IPS-NIHi7 (cell line): ENCODE data around the gene RASL10B.
"Not testable (repeated sequence)": the region's sequence is repeated elsewhere in the genome, so short reads cannot be mapped to it uniquely, and the experiment has no call there.

ENCODE experiments used
- DNase-seq: peaks from one replicate; pipeline ENCODE4 v3.0.0; 2012; ENCODE audit warnings: mixed read lengths; ENCODE audit errors: extremely low spot score

Gene RASL10B

GRCh38 chr17:35742896-35743477 lies 11.5 kb downstream of the RASL10B start:
- DNase-seq: no peak

GRCh38 chr17:35743626-35744328 lies 12.3 kb downstream of the RASL10B start:
- DNase-seq: peak; percentile 79

GRCh38 chr17:35744830-35745229 lies 13.4 kb downstream of the RASL10B start:
- DNase-seq: no peak

- no peak for DNase-seq
These were observed 13.8 kb downstream of the RASL10B start for GRCh38 chr17:35745246-35745645.

GRCh38 chr17:35745749-35746320 lies 14.4 kb downstream of the RASL10B start:
- no peak for DNase-seq

- peak; percentile 88 for DNase-seq
These were observed 16.1 kb downstream of the RASL10B start for GRCh38 chr17:35747540-35748017.

- DNase-seq: no peak
These were observed 17.0 kb downstream of the RASL10B start for GRCh38 chr17:35748341-35748841.

GRCh38 chr17:35748979-35749378 lies 17.5 kb downstream of the RASL10B start:
- no peak for DNase-seq

GRCh38 chr17:35749560-35750412 lies 18.3 kb downstream of the RASL10B start:
- DNase-seq: peak; percentile 56

GRCh38 chr17:35750526-35751395 lies 19.3 kb downstream of the RASL10B start:
- no peak for DNase-seq

GRCh38 chr17:35751541-35751940 lies 20.1 kb downstream of the RASL10B start:
- DNase-seq: not testable (repeated sequence)

- no peak for DNase-seq
These were observed 21.0 kb downstream of the RASL10B start for GRCh38 chr17:35752471-35752870.

GRCh38 chr17:35752945-35753764 lies 21.7 kb downstream of the RASL10B start, which contains the start of gene GAS2L2:
Gene GAS2L2 (minus strand): TSS chr17:35753239. CDS start chr17:35752850, 389 bp downstream.
- no peak for DNase-seq

- DNase-seq: no peak
These were observed 25.8 kb downstream of the RASL10B start for GRCh38 chr17:35757243-35757642.

- DNase-seq: no peak
These were observed 29.1 kb downstream of the RASL10B start, which contains the start of gene C17orf50 for GRCh38 chr17:35760587-35760986. Gene C17orf50 (plus strand): TSS chr17:35760887. CDS start chr17:35760942, 55 bp downstream.

- no peak for DNase-seq
These were observed 30.2 kb downstream of the RASL10B start for GRCh38 chr17:35761601-35762000.

GRCh38 chr17:35763767-35764122 lies 32.3 kb downstream of the RASL10B start:
- no peak for DNase-seq

- DNase-seq: peak; percentile 98
These were observed 32.9 kb downstream of the RASL10B start for GRCh38 chr17:35764123-35764991.
